GM23248 (cell line): Measurements from ENCODE around the gene DIO3. TPM values are rescaled to one million over a fixed set of nuclear protein-coding genes. Genes with fewer than 3 reads are reported as not detected.

ENCODE experiments used
- DNase-seq: peaks from one replicate; pipeline ENCODE4 v3.0.0-alpha.2; 2015
- H2AFZ ChIP-seq: fragments of 200-600 bp; sonication (generic); 2 replicates; pipeline ENCODE4 v1.6.1; 2016; ENCODE audit warnings: antibody characterized with exemption
- H3F3A ChIP-seq: fragments of 200-600 bp; sonication (generic); 2 replicates; pipeline ENCODE4 v1.6.1; 2016; ENCODE audit warnings: mild to moderate bottlenecking, antibody characterized with exemption, mixed run types; ENCODE audit not compliant: insufficient read depth
- H3K27ac ChIP-seq: fragments of 200-600 bp; sonication (generic); 2 replicates; pipeline ENCODE4 v1.5.1; 2016; ENCODE audit warnings: mild to moderate bottlenecking
- H3K27me3 ChIP-seq: fragments of 200-600 bp; sonication (generic); replicated peaks from 2 replicates; pipeline ENCODE4 v1.6.1; 2016; ENCODE audit warnings: mild to moderate bottlenecking; ENCODE audit not compliant: insufficient read depth
- H3K36me3 ChIP-seq: fragments of 200-600 bp; sonication (generic); 2 replicates; pipeline ENCODE4 v1.6.1; 2016; ENCODE audit warnings: low read depth, mild to moderate bottlenecking
- H3K4me1 ChIP-seq: fragments of 200-600 bp; sonication (generic); 2 replicates; pipeline ENCODE4 v1.6.1; 2016; ENCODE audit warnings: mild to moderate bottlenecking; ENCODE audit not compliant: insufficient read depth
- H3K4me2 ChIP-seq: fragments of 200-600 bp; sonication (generic); one replicate; pipeline ENCODE4 v1.6.1; 2016; ENCODE audit warnings: mild to moderate bottlenecking; ENCODE audit not compliant: unreplicated experiment
- H3K4me3 ChIP-seq: fragments of 200-600 bp; sonication (generic); 2 replicates; pipeline ENCODE4 v1.5.1; 2016; ENCODE audit warnings: mild to moderate bottlenecking
- H3K79me2 ChIP-seq: fragments of 200-600 bp; sonication (generic); 2 replicates; pipeline ENCODE4 v1.6.1; 2016; ENCODE audit warnings: mild to moderate bottlenecking; ENCODE audit not compliant: insufficient read depth
- H3K9ac ChIP-seq: fragments of 200-600 bp; sonication (generic); 2 replicates; pipeline ENCODE4 v1.6.1; 2016; ENCODE audit warnings: mild to moderate bottlenecking
- H3K9me2 ChIP-seq: fragments of 200-600 bp; sonication (generic); 2 replicates; pipeline ENCODE4 v1.6.1; 2016; ENCODE audit warnings: mixed run types, mild to moderate bottlenecking, moderate library complexity; ENCODE audit not compliant: insufficient read depth
- H3K9me3 ChIP-seq: fragments of 200-600 bp; sonication (generic); one replicate; pipeline ENCODE4 v1.6.1; 2017; ENCODE audit warnings: low read depth
- H4K20me1 ChIP-seq: fragments of 200-600 bp; sonication (generic); 2 replicates; pipeline ENCODE4 v1.6.0; 2016; ENCODE audit not compliant: insufficient read depth
- EZH2 ChIP-seq: fragments of 200-600 bp; sonication (generic); IDR thresholded peaks from 2 replicates; pipeline ENCODE4 v1.6.1; 2018; ENCODE audit warnings: antibody characterized with exemption, mild to moderate bottlenecking; ENCODE audit not compliant: insufficient read depth, poor library complexity, severe bottlenecking
- EZH2phosphoT487 ChIP-seq: fragments of 200-600 bp; sonication (generic); IDR thresholded peaks from 2 replicates; pipeline ENCODE4 v1.6.1; 2018; ENCODE audit warnings: antibody characterized with exemption, moderate library complexity, mild to moderate bottlenecking, low read depth; ENCODE audit not compliant: insufficient read depth
- WGBS, 2 experiments: methylation state at CpG; one replicate each; pipeline ENCODE4 v1.1.6; 2015 to 2017; ENCODE audit warnings: low lambda C conversion rate in 2 of 2, low coverage in 1 of 2; ENCODE audit errors: missing lambda C conversion rate in 2 of 2; 5-methylcytosine and 5-hydroxymethylcytosine counted together
- in situ Hi-C: fragments of 300-500 bp; cut with MboI; formaldehyde crosslinking; loops from 2 replicates; pipeline ENCODE4 v1.15.0; 2020
- polyA plus RNA-seq: library from polyadenylated mRNA; unstranded; fragments of >200 nt; fragmentation: Nextera tagmentation; extraction: Ambion mirVana; gene quantifications from 2 replicates; pipeline ENCODE4 v1.2.1, GENCODE V29; 2016
- total RNA-seq: library from RNA; depleted of rRNA; stranded (reverse); fragments of >200 nt; shearing (Covaris generic); gene quantifications from 2 replicates; pipeline ENCODE4 v1.2.3, GENCODE V29; 2014

The DIO3 gene
- total and polyA plus RNA-seq, 2 experiments from 2014 or later, result not detected

GRCh38 chr14:101573289-101573688 is 12.0 kb downstream of the DIO3 start:
- TF ChIP-seq EZH2, result no peak
- no peak for TF ChIP-seq EZH2phosphoT487
- Histone ChIP-seq H2AFZ (no peak overlapping the region), H3K79me2 (no peaks in the 10 kb centered on the region), H3K9ac (no peak overlapping the region), H4K20me1 (no peaks in the 10 kb centered on the region), H3K27me3 (peaks cover 11% of the 10 kb centered on the region), H3K9me3 (no peaks in the 10 kb centered on the region), H3K4me1 (no peaks in the 10 kb centered on the region), H3K9me2 (no peaks in the 10 kb centered on the region), H3K4me2 (no peak overlapping the region), H3F3A (no peaks in the 10 kb centered on the region), H3K36me3 (no peaks in the 10 kb centered on the region), H3K4me3 (no peak overlapping the region), H3K27ac (no peak overlapping the region)
- in situ Hi-C loops, result no loop called here
- WGBS, 2 experiments, result 70% methylated on average over 7 to 8 of the region's 8 CpGs
- DNase-seq, result no peak

GRCh38 chr14:101575581-101575980 is 14.3 kb downstream of the DIO3 start:
- Histone ChIP-seq H3K4me3 (no peak overlapping the region), H3F3A (no peaks in the 10 kb centered on the region), H4K20me1 (no peaks in the 10 kb centered on the region), H3K9me2 (no peaks in the 10 kb centered on the region), H3K27me3 (peaks cover 6% of the 10 kb centered on the region), H3K4me2 (no peak overlapping the region), H3K9me3 (no peaks in the 10 kb centered on the region), H3K36me3 (no peaks in the 10 kb centered on the region), H3K27ac (no peak overlapping the region), H3K4me1 (no peaks in the 10 kb centered on the region), H3K79me2 (no peaks in the 10 kb centered on the region), H3K9ac (no peak overlapping the region), H2AFZ (no peak overlapping the region)
- WGBS, 2 experiments, result 66 to 67% methylated on average over 4 of the region's 4 CpGs
- no peak for DNase-seq
- TF ChIP-seq EZH2 (no peak), EZH2phosphoT487 (no peak)
- in situ Hi-C loops, result no loop called here

GRCh38 chr14:101577221-101577909 is 16.1 kb downstream of the DIO3 start:
- no peaks in the 10 kb centered on the region for H3F3A ChIP-seq
- H3K4me3 ChIP-seq, result no peak overlapping the region
- TF ChIP-seq EZH2, result no peak
- no peak for TF ChIP-seq EZH2phosphoT487
- H3K36me3 ChIP-seq, result no peaks in the 10 kb centered on the region
- no peak overlapping the region for H3K4me2 ChIP-seq
- in situ Hi-C loops, result no loop called here
- no peaks in the 10 kb centered on the region for H3K79me2 ChIP-seq
- H2AFZ ChIP-seq, result no peak overlapping the region
- no peak overlapping the region for H3K27ac ChIP-seq
- no peaks in the 10 kb centered on the region for H3K4me1 ChIP-seq
- no peaks in the 10 kb centered on the region for H3K9me2 ChIP-seq
- no peaks in the 10 kb centered on the region for H4K20me1 ChIP-seq
- DNase-seq, result no peak
- 50% methylated on average over 10 of the region's 10 CpGs for WGBS, 2 experiments
- H3K9ac ChIP-seq, result no peak overlapping the region
- no peaks in the 10 kb centered on the region for H3K9me3 ChIP-seq
- peaks cover 9% of the 10 kb centered on the region; the same call in 1 of the 2 replicates for H3K27me3 ChIP-seq

- H3K9me2 ChIP-seq, result no peaks in the 10 kb centered on the region
- H3K36me3 ChIP-seq, result no peaks in the 10 kb centered on the region
- no peak overlapping the region for H3K27ac ChIP-seq
- H3K27me3 ChIP-seq, result peaks cover 9% of the 10 kb centered on the region; the same call in 1 of the 2 replicates
- H3K9me3 ChIP-seq, result no peaks in the 10 kb centered on the region
- no peak overlapping the region for H3K4me2 ChIP-seq
- H2AFZ ChIP-seq, result no peak overlapping the region
- in situ Hi-C loops, result no loop called here
- no peaks in the 10 kb centered on the region for H3K79me2 ChIP-seq
- no peaks in the 10 kb centered on the region for H3K4me1 ChIP-seq
- 71 to 81% methylated on average over 8 of the region's 8 CpGs for WGBS, 2 experiments
- H4K20me1 ChIP-seq, result no peaks in the 10 kb centered on the region
- H3F3A ChIP-seq, result no peaks in the 10 kb centered on the region
- no peak overlapping the region for H3K9ac ChIP-seq
- no peak for DNase-seq
- no peak for TF ChIP-seq EZH2
- TF ChIP-seq EZH2phosphoT487, result no peak
- no peak overlapping the region for H3K4me3 ChIP-seq
These were observed 17.2 kb downstream of the DIO3 start for GRCh38 chr14:101578489-101578888.
